ENCODE data around the gene FXYD6. TPM values are rescaled to one million over a fixed set of nuclear protein-coding genes. Genes with fewer than 3 reads are reported as not detected.

Gene FXYD6
- total RNA-seq, 2 experiments from 2014 or later: not detected

- intact Hi-C loops (cut with micrococcal nuclease; ENCODE audit: unreplicated experiment): no loop called here
- ChIA-PET CTCF (ENCODE audit: unreplicated experiment) (no interaction called here), POLR2A (no interaction called here)
- BruUV-seq (replicated peaks): no TSS peak
- no peak overlapping the region for H2AFZ ChIP-seq (ENCODE audit: low read length)
- no peak overlapping the region for H3K4me2 ChIP-seq (ENCODE audit: low read length)
- H3K9me2 ChIP-seq (ENCODE audit: insufficient read depth, low read length): no peaks in the 10 kb centered on the region
- H3K9me3 ChIP-seq (ENCODE audit: low read length): no peaks in the 10 kb centered on the region
- H3K4me3 ChIP-seq (ENCODE audit: low read depth, low read length, poor library complexity, severe bottlenecking): no peak overlapping the region
- no peaks in the 10 kb centered on the region for H4K20me1 ChIP-seq (ENCODE audit: insufficient read depth, low read length)
- no peak for TF ChIP-seq CTCF (conservative IDR thresholded peaks at IDR 0.05; ENCODE audit: low read length)
- TF ChIP-seq EZH2phosphoT487 (IDR thresholded peaks at IDR 0.05; ENCODE audit: borderline replicate concordance, low read depth, low read length): no peak
- no peaks in the 10 kb centered on the region for H3K4me1 ChIP-seq (ENCODE audit: insufficient read depth, low read length, poor library complexity, severe bottlenecking)
- H3K27ac ChIP-seq (ENCODE audit: low read depth, low read length, poor library complexity, severe bottlenecking): no peak overlapping the region
- DNase-seq (ENCODE audit: low spot score): no peak
- H3K36me3 ChIP-seq (ENCODE audit: insufficient read depth, low read length): no peaks in the 10 kb centered on the region
- no peaks in the 10 kb centered on the region for H3K79me2 ChIP-seq (ENCODE audit: insufficient read depth, low read depth, low read length)
Observed at GRCh38 chr11:117882311-117882905, 6.0 kb upstream of the FXYD6 start.

GRCh38 chr11:117881217-117881616 lies 4.8 kb upstream of the FXYD6 start:
- Histone ChIP-seq H3K27ac (ENCODE audit: low read depth, low read length, poor library complexity, severe bottlenecking) (no peak overlapping the region), H3K36me3 (ENCODE audit: insufficient read depth, low read length) (no peaks in the 10 kb centered on the region), H4K20me1 (ENCODE audit: insufficient read depth, low read length) (no peaks in the 10 kb centered on the region), H3K9me2 (ENCODE audit: insufficient read depth, low read length) (no peaks in the 10 kb centered on the region), H3K4me2 (ENCODE audit: low read length) (no peak overlapping the region), H3K9me3 (ENCODE audit: low read length) (no peaks in the 10 kb centered on the region), H3K4me3 (ENCODE audit: low read depth, low read length, poor library complexity, severe bottlenecking) (no peak overlapping the region), H3K79me2 (ENCODE audit: insufficient read depth, low read depth, low read length) (no peaks in the 10 kb centered on the region), H3K4me1 (ENCODE audit: insufficient read depth, low read length, poor library complexity, severe bottlenecking) (no peaks in the 10 kb centered on the region), H2AFZ (ENCODE audit: low read length) (no peak overlapping the region)
- no TSS peak for BruUV-seq (replicated peaks)
- intact Hi-C loops (cut with micrococcal nuclease; ENCODE audit: unreplicated experiment): no loop called here
- POLR2A ChIA-PET: no interaction called here
- DNase-seq (ENCODE audit: low spot score): no peak
- CTCF ChIA-PET (ENCODE audit: unreplicated experiment): no interaction called here
- TF ChIP-seq EZH2phosphoT487 (IDR thresholded peaks at IDR 0.05; ENCODE audit: borderline replicate concordance, low read depth, low read length) (no peak), CTCF (conservative IDR thresholded peaks at IDR 0.05; ENCODE audit: low read length) (no peak)

- Histone ChIP-seq H3K4me1 (ENCODE audit: insufficient read depth, low read length, poor library complexity, severe bottlenecking) (no peaks in the 10 kb centered on the region), H3K9me3 (ENCODE audit: low read length) (no peaks in the 10 kb centered on the region)
- CTCF ChIA-PET (ENCODE audit: unreplicated experiment): no interaction called here
Observed at GRCh38 chr11:117879516-117880480, 3.3 kb upstream of the FXYD6 start.

More at GRCh38 chr11:117879516-117880480, 3.3 kb upstream of the FXYD6 start:
- Histone ChIP-seq H3K9me2 (ENCODE audit: insufficient read depth, low read length) (no peaks in the 10 kb centered on the region), H3K4me3 (ENCODE audit: low read depth, low read length, poor library complexity, severe bottlenecking) (no peak overlapping the region), H3K79me2 (ENCODE audit: insufficient read depth, low read depth, low read length) (no peaks in the 10 kb centered on the region), H2AFZ (ENCODE audit: low read length) (no peak overlapping the region), H3K4me2 (ENCODE audit: low read length) (no peak overlapping the region), H4K20me1 (ENCODE audit: insufficient read depth, low read length) (no peaks in the 10 kb centered on the region), H3K36me3 (ENCODE audit: insufficient read depth, low read length) (no peaks in the 10 kb centered on the region), H3K27ac (ENCODE audit: low read depth, low read length, poor library complexity, severe bottlenecking) (no peak overlapping the region)
- TF ChIP-seq EZH2phosphoT487 (IDR thresholded peaks at IDR 0.05; ENCODE audit: borderline replicate concordance, low read depth, low read length): no peak
- no peak for TF ChIP-seq CTCF (conservative IDR thresholded peaks at IDR 0.05; ENCODE audit: low read length)
- intact Hi-C loops (cut with micrococcal nuclease; ENCODE audit: unreplicated experiment): no loop called here
- no peak for DNase-seq (ENCODE audit: low spot score)
- no TSS peak for BruUV-seq (replicated peaks)
- POLR2A ChIA-PET: interaction anchor here (0.5 to 0.6 kb wide), 2 partner anchors 51 to 162 kb away, joined by 3 read pairs; no protein-coding TSS in a partner anchor

Data from OCI-LY7 (cell line).